Measurements from ENCODE around the gene TMIE.

DNA sequence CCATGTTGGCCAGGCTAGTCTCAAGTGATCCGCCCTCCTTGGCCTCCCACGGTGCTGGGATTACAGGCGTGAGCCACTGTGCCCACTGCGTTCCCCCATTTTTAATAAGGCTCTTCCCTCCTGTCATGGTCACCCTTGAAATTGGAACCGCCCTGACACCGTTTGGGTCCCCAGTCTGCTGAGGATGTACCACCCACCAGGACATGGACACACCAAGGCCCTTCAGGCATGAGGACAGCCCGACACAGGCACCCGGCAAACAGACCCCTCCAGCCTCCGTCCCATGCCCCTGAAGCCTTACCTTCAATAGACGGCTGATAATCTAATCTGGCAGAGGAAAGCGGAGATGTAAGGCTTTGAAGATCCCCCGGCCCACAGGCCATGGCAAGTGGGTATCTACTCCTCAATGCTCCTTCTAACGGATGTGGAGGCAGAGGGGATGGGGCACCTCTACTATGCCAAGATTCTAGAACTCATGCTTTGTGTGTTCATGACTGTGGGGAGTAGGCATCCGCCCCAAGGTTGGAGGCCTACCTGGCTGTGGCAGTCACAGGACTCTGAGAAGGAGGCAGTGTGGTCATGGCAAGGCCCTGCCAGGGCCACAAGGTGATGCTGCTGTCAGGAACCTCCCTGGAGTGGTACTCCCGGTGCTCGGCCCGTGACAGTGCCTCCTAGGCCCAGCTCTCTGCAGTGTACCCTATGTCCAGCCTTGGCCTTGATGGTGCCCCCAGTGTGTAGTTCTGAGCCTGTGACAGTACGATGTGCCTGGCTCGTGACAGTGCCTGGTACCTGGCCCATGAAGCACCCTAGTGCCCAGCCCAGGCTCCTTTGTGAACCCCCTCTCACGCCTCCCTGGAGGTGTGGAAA lies 35.0 kb downstream of the TMIE start:
- TF ChIP-seq, protein P1, sequence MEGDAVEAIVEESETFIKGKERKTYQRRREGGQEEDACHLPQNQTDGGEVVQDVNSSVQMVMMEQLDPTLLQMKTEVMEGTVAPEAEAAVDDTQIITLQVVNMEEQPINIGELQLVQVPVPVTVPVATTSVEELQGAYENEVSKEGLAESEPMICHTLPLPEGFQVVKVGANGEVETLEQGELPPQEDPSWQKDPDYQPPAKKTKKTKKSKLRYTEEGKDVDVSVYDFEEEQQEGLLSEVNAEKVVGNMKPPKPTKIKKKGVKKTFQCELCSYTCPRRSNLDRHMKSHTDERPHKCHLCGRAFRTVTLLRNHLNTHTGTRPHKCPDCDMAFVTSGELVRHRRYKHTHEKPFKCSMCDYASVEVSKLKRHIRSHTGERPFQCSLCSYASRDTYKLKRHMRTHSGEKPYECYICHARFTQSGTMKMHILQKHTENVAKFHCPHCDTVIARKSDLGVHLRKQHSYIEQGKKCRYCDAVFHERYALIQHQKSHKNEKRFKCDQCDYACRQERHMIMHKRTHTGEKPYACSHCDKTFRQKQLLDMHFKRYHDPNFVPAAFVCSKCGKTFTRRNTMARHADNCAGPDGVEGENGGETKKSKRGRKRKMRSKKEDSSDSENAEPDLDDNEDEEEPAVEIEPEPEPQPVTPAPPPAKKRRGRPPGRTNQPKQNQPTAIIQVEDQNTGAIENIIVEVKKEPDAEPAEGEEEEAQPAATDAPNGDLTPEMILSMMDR (IDR thresholded peaks at IDR 0.05): no peak
- TF ChIP-seq POLR2A (IDR thresholded peaks at IDR 0.05) (no peak), POLR2AphosphoS5 (IDR thresholded peaks at IDR 0.05) (no peak)
